AG04450 (cell line): ENCODE results near the gene IRGQ. TPM values are rescaled to one million over a fixed set of nuclear protein-coding genes. Genes with fewer than 3 reads are reported as not detected.

ENCODE experiments used
- CTCF ChIA-PET: fragments of 300-600, 350-600 bp; formaldehyde crosslinking; extraction: SDS; loops from one replicate; lab custom pipeline; 2022; ENCODE audit warnings: antibody characterized with exemption, inconsistent platforms; lab: Charles Lee
- POLR2A ChIA-PET: fragments of 350-600 bp; formaldehyde crosslinking; extraction: SDS; loops from one replicate; lab custom pipeline; 2021; ENCODE audit warnings: antibody characterized with exemption, inconsistent platforms; lab: Yijun Ruan, JAX
- DNase-seq: peaks from one replicate; pipeline ENCODE4 v3.0.0-alpha.2; 2011; ENCODE audit warnings: low read depth, low spot score
- H3K27ac ChIP-seq: one replicate; pipeline ENCODE4 v1.5.1; 2012; ENCODE audit warnings: low read depth, low read length, control low read depth
- H3K27me3 ChIP-seq: one replicate; pipeline ENCODE4 v1.6.0; 2012; ENCODE audit warnings: low read length; ENCODE audit not compliant: control insufficient read depth, insufficient read depth
- H3K4me3 ChIP-seq: 2 replicates; pipeline ENCODE4 v1.5.1; 2011; ENCODE audit warnings: mild to moderate bottlenecking, low read depth, low read length, control low read depth
- H3K9me3 ChIP-seq: 2 replicates; pipeline ENCODE4 v1.5.1; 2012; ENCODE audit warnings: low read length; ENCODE audit not compliant: control insufficient read depth, insufficient read depth
- polyA plus RNA-seq: library from polyadenylated mRNA; depleted of rRNA; stranded (reverse); fragments of >200 nt; gene quantifications from 2 replicates; pipeline ENCODE4 v1.2.3, GENCODE V29; 2011
- TF ChIP-seq, protein P1 (sequence below): IDR thresholded peaks from 2 replicates; pipeline ENCODE4 v1.5.1; 2011; ENCODE audit warnings: low read depth, low read length, control low read depth, inconsistent platforms

Gene IRGQ
- polyA plus RNA-seq, 1 experiment = 11.2 TPM

DNA sequence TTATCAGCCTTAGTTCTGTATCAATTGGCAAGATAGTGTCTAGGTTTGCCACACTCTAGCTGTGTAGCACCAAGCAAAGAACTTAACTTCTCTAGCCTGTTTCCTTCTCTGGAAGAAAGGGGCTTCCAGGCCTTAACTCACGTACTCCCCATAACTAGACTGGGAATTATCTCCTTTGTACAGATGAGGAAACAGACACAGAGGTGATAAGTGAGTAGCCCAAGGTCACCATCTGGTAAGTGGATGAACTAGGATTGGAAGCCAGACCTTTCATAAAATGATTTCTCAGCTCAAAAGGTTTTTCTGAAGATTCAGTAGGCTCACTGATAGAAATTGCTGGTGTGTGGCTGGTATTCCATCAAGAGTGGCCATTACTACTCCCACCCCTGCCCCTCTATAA lies 20.4 kb upstream of the IRGQ start:
- POLR2A ChIA-PET = no interaction called here
- TF ChIP-seq, protein P1, sequence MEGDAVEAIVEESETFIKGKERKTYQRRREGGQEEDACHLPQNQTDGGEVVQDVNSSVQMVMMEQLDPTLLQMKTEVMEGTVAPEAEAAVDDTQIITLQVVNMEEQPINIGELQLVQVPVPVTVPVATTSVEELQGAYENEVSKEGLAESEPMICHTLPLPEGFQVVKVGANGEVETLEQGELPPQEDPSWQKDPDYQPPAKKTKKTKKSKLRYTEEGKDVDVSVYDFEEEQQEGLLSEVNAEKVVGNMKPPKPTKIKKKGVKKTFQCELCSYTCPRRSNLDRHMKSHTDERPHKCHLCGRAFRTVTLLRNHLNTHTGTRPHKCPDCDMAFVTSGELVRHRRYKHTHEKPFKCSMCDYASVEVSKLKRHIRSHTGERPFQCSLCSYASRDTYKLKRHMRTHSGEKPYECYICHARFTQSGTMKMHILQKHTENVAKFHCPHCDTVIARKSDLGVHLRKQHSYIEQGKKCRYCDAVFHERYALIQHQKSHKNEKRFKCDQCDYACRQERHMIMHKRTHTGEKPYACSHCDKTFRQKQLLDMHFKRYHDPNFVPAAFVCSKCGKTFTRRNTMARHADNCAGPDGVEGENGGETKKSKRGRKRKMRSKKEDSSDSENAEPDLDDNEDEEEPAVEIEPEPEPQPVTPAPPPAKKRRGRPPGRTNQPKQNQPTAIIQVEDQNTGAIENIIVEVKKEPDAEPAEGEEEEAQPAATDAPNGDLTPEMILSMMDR = no peak

DNA sequence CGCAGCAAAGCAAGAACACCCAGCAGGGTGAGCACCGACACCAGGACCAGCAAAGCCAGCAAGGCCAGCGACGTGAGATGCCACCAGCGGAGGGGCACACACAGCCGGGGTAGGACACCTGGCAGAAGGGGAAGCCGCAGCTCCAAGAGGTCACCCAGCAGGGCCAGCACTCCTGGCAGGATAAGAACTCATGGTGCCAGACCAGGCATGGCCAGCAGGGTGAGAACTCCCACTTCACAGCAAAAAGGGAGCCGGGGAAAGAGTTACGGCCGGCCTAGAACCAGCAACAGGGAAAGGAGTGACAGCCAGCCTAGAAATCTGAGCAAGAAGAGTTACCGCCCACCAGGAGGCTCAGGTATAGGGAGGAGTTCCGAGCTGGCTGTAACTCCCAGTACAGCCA lies 16.4 kb upstream of the IRGQ start:
- ChIA-PET CTCF (no interaction called here), POLR2A (no interaction called here)
- H3K9me3 ChIP-seq = no peaks in the 10 kb centered on the region
- no peaks in the 10 kb centered on the region for H3K27me3 ChIP-seq
- no peak overlapping the region for H3K27ac ChIP-seq
- H3K4me3 ChIP-seq = no peak overlapping the region
- TF ChIP-seq, protein P1 = no peak
- DNase-seq = no peak

More for the DNA sequence above, 20.4 kb upstream of the IRGQ start:
- DNase-seq = no peak
- Histone ChIP-seq H3K4me3 (no peak overlapping the region), H3K9me3 (no peaks in the 10 kb centered on the region; the same call in 1 of the 2 replicates), H3K27me3 (no peaks in the 10 kb centered on the region), H3K27ac (no peak overlapping the region)
- CTCF ChIA-PET = no interaction called here

GRCh38 chr19:43611788-43612187 lies 15.9 kb upstream of the IRGQ start, which contains the start of gene SRRM5:
Gene SRRM5, plus strand, starts transcription at chr19:43612088. Its CDS starts 34 bp downstream, at chr19:43612122.
- no peaks in the 10 kb centered on the region for H3K27me3 ChIP-seq
- ChIA-PET POLR2A (no interaction called here), CTCF (no interaction called here)
- H3K4me3 ChIP-seq = no peak within 1 kb of the TSS
- TF ChIP-seq, protein P1 = no peak
- no peaks in the 10 kb centered on the region for H3K9me3 ChIP-seq
- no peak for DNase-seq
- no peak within 1 kb of the TSS for H3K27ac ChIP-seq

- no peak for DNase-seq
- POLR2A ChIA-PET = no interaction called here
- Histone ChIP-seq H3K27me3 (no peaks in the 10 kb centered on the region), H3K27ac (no peak overlapping the region), H3K4me3 (no peak overlapping the region), H3K9me3 (no peaks in the 10 kb centered on the region)
- TF ChIP-seq, protein P1 = no peak
- CTCF ChIA-PET = interaction anchor here (1.3 kb wide), 1 partner anchor 16 kb away, joined by 4 read pairs; no protein-coding TSS in a partner anchor
Measured at GRCh38 chr19:43610493-43610892, 14.6 kb upstream of the IRGQ start.

- H3K9me3 ChIP-seq = no peaks in the 10 kb centered on the region
- ChIA-PET CTCF (interaction anchor here (1.3 kb wide), 1 partner anchor 15 kb away, joined by 4 read pairs; no protein-coding TSS in a partner anchor), POLR2A (no interaction called here)
- H3K27ac ChIP-seq = no peak overlapping the region
- TF ChIP-seq, protein P1 = no peak
- H3K27me3 ChIP-seq = no peaks in the 10 kb centered on the region
- DNase-seq = no peak
- no peak overlapping the region for H3K4me3 ChIP-seq
Measured at GRCh38 chr19:43609872-43610271, 13.9 kb upstream of the IRGQ start.
